Smooth muscle cell of bladder (primary cell): Measurements from ENCODE around the gene WDR17. TPM values are rescaled to one million over a fixed set of nuclear protein-coding genes. Genes with fewer than 3 reads are reported as not detected.

ENCODE experiments used
- total RNA-seq: library from RNA; depleted of rRNA; stranded (reverse); fragments of >200 nt; gene quantifications from 2 replicates; pipeline ENCODE4 v1.2.3, GENCODE V29; 2014

Gene WDR17
- 1.5 and 1.6 TPM in 2 replicates for total RNA-seq

GRCh38 chr4:176065435-176066291 lies at the start of gene WDR17:
Gene WDR17, plus strand, starts transcription at chr4:176065841. Its CDS starts 45,740 bp downstream, at chr4:176111581.

GRCh38 chr4:176195184-176195978 lies 129.7 kb downstream of the WDR17 start, which contains the start of gene SPATA4:
Gene SPATA4, minus strand, starts transcription at chr4:176195585. Its CDS starts 23 bp downstream, at chr4:176195562.

Other genes with a start within 250 kb of the WDR17 start
- 0.28 TPM in 2 replicates for gene SPATA4, start 129.7 kb downstream of the WDR17 start, total RNA-seq
- 2.4 and 6.4 TPM in 2 replicates for gene ASB5, start 203.4 kb downstream of the WDR17 start, total RNA-seq